Renal pelvis (tissue), 4 donors: ENCODE measurements around the gene KDM4C. TPM values are rescaled to one million over a fixed set of nuclear protein-coding genes. Genes with fewer than 3 reads are reported as not detected.
"Not testable (repeated sequence)": the region's sequence is repeated elsewhere in the genome, so short reads cannot be mapped to it uniquely, and the experiment has no call there.

Source experiments
- DNase-seq: peaks from one replicate; pipeline ENCODE4 v3.0.0-alpha.2; 2013
- polyA plus RNA-seq, 3 donors: library from polyadenylated mRNA; unstranded; fragments of 120-200 nt; gene quantifications; one replicate each; pipeline ENCODE4 v1.2.1, GENCODE V29; 2013; ENCODE audit not compliant: insufficient read length in 3 of 3

Gene KDM4C
- polyA plus RNA-seq, 3 donors = 16.9 to 22.0 (median 19.2) TPM

GRCh38 chr9:7165331-7165975, 407.7 kb downstream of the KDM4C start:
- no peak for DNase-seq

GRCh38 chr9:7166074-7166473, 408.3 kb downstream of the KDM4C start:
- no peak for DNase-seq

- DNase-seq = no peak
Observed at GRCh38 chr9:7169717-7170389, 412.1 kb downstream of the KDM4C start.

DNA sequence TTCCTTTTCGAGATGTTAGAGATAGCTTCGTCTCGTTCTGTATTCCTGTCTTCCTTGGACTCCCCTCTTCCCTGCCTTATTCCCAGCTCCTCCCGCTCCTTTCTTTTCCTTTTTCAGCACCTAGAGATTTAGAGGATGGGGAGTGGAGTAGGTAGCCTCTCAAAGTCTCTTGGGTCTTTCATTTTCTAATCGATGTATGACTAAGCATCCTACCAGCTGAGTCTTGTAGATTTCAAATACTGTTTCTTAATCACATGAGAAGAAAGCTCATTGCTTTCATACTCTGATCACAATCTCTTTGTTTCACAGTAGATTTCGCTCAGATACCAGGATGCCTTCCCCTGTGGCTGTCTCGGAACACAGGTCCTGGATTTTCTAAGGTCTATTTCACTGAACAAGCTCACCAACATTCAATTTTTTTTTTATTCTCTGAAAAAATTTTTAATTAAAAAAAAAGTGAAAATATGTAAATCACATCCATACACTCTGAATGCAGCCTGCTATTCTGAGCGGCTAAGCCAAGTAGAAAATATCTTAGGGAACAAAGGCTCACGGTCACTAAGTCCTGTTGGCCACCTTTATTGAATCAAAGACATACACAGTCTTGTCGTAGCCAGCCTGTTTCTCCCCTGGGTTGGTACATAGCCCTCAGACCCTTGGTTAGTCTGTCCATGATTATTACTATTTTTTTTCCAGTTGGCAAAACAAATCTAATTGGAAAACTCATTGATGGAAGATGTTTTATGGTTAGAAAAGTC, 413.8 kb downstream of the KDM4C start:
- no peak for DNase-seq

GRCh38 chr9:7172154-7173115, 414.7 kb downstream of the KDM4C start:
- no peak for DNase-seq

GRCh38 chr9:7173139-7173538, 415.4 kb downstream of the KDM4C start:
- no peak for DNase-seq

DNA sequence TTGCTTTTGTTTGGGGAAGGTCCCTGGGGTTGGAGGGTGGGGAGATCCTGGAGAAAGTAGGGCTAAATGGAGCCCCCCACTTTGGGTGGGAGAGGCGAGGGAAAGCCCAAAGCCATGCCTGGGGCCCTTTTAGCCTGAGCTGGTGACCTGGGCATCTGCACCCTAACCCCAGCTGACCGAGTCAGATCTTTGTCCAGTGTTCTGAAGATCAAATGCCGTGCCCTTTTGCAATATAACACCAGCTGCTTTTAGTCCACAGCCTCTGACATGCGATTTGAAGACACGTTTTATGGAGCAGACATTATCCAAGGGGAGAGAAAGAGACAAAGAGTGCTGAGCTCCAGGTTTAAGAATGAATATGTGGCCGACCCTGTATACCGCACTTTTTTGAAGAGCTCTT, 416.5 kb downstream of the KDM4C start:
- DNase-seq = no peak

- DNase-seq = no peak
Observed at GRCh38 chr9:7174884-7175283, 417.1 kb downstream of the KDM4C start.

- DNase-seq = no peak
Observed at GRCh38 chr9:7176561-7176960, 418.8 kb downstream of the KDM4C start.

DNA sequence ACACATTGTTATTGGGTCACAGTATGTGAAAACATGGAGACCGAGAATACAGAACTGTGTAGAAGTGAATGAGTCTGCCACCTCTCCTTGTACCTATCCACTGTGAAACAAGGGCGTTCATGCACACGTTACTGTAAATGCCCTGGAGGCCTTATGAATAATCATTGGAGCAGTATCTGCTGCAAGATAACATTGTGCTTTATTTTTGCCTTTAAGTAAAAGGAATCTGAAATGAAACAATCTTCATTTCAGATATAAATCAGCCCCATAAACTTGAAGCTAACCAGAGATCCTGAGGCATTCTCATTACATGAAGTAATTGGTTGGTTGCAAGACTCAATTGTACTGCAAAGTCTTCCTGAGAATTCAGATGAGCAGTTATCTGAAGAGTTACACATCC, 419.6 kb downstream of the KDM4C start:
- DNase-seq = no peak

DNA sequence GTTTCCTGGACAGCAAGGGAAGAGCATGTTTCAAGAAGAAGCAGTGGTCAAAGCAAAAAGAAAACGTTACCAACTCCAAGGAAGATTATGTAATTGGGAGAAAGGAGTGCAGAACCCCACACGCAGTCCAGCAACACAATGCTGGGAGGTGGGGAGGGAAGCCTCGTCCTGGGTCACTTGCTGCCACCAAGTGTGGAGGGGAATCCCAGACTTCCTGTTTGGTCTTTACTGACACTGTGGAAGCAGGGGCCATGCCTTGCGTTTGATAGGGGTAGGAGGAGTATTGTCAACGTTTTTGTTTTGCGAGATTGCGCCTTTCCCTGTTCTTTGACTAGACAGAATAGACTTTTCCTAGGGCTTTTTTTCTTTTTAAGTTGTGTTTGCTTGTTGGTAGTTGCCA, 421.0 kb downstream of the KDM4C start:
- DNase-seq = no peak

GRCh38 chr9:7180247-7180646, 422.5 kb downstream of the KDM4C start:
- no peak for DNase-seq

- DNase-seq = not testable (repeated sequence)
Observed at GRCh38 chr9:7183139-7183538, 425.4 kb downstream of the KDM4C start.

GRCh38 chr9:7185612-7186011, 427.8 kb downstream of the KDM4C start:
- DNase-seq = no peak

DNA sequence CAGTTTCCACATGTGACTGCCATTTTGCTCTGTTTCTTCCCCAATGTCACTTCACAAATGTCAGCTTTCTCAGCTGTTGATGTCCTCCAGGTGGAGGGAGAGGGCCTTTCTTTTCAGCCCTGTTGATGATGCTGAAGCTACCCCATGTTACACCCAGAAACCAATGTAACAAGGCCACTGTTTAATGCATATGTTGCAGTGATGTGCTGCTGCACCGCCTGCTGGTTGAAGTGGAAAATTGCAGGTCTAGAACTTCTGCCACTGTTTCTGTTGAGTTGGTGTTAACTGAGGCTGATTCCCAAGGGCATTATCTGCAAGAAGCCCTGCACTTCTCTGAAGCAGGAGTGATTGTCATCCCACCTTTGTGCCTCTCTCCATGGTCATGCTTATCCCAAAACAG, 428.4 kb downstream of the KDM4C start:
- no peak for DNase-seq

GRCh38 chr9:7192266-7192665, 434.5 kb downstream of the KDM4C start:
- no peak for DNase-seq

GRCh38 chr9:7195526-7195925, 437.8 kb downstream of the KDM4C start:
- DNase-seq = no peak

GRCh38 chr9:7196467-7196866, 438.7 kb downstream of the KDM4C start:
- no peak for DNase-seq

GRCh38 chr9:7201196-7201595, 443.4 kb downstream of the KDM4C start:
- DNase-seq = no peak

DNA sequence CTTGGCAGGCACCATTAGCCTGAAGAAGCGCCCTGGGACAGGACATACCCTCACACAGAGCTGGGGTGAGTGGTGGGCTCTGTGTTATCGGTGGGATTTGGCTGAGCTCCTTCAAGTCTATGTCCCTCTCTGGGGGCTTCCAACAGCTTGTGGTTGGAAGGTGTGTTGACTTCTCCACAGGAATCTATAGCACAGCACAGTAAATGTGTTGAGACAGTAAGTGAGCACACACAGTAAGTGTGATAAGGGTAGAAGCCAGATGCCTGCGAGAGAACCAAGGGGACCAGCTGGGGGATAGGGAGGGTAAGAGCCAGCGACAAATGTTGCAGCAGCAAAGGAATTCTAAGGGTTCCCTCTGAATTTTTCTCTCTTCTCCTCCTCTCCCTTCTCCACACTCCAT, 448.0 kb downstream of the KDM4C start:
- no peak for DNase-seq

DNA sequence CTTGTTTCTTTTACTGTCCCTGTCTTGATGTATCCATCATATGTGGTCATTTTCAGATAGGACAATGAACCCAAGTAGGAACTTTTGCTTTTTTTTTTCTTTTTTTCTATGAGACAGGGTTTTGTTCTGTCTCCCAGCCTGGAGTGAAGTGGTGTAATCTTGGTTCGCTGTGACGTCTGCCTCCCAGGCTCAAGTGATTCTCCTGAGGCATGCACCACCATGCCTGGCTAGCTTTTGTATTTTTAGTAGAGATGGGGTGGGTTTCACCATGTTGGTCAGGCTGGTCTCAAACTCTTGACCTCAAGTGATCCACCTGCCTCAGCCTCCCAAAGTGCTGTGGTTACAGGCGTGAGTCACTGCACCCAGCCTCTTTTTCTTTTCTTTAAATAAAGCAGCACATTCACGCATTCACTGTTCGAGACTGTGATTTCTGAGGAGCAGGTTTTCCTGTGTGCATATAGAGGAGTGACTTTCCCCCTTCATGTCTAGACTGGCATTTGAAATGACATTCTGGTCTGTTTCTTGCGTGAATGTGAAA, 448.5 kb downstream of the KDM4C start:
- DNase-seq = no peak
